ENCODE measurements around the gene CALCOCO1. TPM values are rescaled to one million over a fixed set of nuclear protein-coding genes. Genes with fewer than 3 reads are reported as not detected.
A peak's percentile ranks its signal among the peaks of the same experiment; 100 is the strongest.

The CALCOCO1 gene
- total and polyA plus RNA-seq, 9 of the 15 experiments (the other 6 are each of a cell fraction or from before 2014, with no cell fraction given), result 1.9 to 31.8 (median 11.0) TPM

DNA sequence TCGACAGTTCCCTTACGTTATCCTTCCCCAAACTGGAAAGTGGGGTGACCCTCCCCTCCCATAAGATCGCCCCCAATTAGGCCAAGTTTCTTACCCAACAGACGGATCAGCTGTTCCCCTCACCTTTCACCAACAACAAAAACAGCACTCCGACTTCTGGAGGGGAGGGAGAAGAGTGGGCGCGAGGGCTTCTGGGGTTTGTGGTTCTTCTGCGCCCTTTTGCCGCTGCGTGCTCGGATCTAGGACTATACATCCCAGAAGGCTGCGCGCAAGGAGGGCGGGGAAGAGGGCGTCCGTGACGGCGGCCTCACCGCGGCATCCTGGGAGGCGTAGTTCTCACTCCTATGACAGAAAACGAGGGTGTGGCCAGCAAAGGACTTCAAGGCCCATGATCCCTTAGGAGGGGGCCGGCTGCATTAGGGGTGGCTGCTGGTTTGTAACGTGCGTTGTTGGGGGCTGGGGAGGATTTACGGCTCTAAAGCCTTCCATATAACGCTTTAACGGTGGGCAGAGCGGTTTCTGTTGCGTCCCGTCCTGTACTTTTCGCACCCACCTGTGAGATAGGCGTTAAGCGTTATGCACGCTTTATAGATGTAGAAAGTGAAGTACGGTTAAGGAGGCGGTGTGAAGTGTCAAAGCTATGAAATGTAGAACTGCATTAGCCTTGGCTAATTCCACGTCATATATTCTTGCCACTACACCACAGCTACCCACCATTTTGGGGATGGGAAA lies at the start of gene CALCOCO1 (continued):
- TF ChIP-seq, protein P1, sequence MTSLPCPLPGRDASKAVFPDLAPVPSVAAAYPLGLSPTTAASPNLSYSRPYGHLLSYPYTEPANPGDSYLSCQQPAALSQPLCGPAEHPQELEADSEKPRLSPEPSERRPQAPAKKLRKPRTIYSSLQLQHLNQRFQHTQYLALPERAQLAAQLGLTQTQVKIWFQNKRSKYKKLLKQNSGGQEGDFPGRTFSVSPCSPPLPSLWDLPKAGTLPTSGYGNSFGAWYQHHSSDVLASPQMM (CRISPR knock-in tag; IDR thresholded peaks at IDR 0.05), result no peak
- TF ChIP-seq ZNF140 (CRISPR knock-in tag; IDR thresholded peaks at IDR 0.05), result no peak
- 0 out of 2 replicates have a peak, but pooled peaks have one; percentile 39 for TF ChIP-seq ZNF57 (CRISPR knock-in tag; IDR thresholded peaks at IDR 0.05)
- TF ChIP-seq, protein P2, sequence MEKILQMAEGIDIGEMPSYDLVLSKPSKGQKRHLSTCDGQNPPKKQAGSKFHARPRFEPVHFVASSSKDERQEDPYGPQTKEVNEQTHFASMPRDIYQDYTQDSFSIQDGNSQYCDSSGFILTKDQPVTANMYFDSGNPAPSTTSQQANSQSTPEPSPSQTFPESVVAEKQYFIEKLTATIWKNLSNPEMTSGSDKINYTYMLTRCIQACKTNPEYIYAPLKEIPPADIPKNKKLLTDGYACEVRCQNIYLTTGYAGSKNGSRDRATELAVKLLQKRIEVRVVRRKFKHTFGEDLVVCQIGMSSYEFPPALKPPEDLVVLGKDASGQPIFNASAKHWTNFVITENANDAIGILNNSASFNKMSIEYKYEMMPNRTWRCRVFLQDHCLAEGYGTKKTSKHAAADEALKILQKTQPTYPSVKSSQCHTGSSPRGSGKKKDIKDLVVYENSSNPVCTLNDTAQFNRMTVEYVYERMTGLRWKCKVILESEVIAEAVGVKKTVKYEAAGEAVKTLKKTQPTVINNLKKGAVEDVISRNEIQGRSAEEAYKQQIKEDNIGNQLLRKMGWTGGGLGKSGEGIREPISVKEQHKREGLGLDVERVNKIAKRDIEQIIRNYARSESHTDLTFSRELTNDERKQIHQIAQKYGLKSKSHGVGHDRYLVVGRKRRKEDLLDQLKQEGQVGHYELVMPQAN (IDR thresholded peaks at IDR 0.05; ENCODE audit: borderline replicate concordance), result no peak; the same call in 1 of the 2 replicates
- TF ChIP-seq OTX1 (CRISPR knock-in tag; IDR thresholded peaks at IDR 0.05), result 0 out of 2 replicates have a peak, but pooled peaks have one; percentile 3
- TF ChIP-seq ZNF134 (CRISPR knock-in tag; conservative IDR thresholded peaks at IDR 0.05), result peak; percentile 67
- TF ChIP-seq CC2D1A (IDR thresholded peaks at IDR 0.05), result no peak
- TF ChIP-seq PTRF (tag; IDR thresholded peaks at IDR 0.05), result no peak
- TF ChIP-seq SRSF1 (IDR thresholded peaks at IDR 0.05; ENCODE audit: low read depth, low read length), result no peak
- TF ChIP-seq POLR3G (IDR thresholded peaks at IDR 0.05; ENCODE audit: extremely low read depth, insufficient read length, insufficient replicate concordance), result no peak
- TF ChIP-seq FOXA3 (CRISPR knock-in tag; conservative IDR thresholded peaks at IDR 0.05 in 1 of 2, IDR thresholded peaks at IDR 0.05 in 1 of 2), result 0 out of 4 replicates have a peak, but pooled peaks of 1 of the 2 experiments have one; percentile 30
- no peak for TF ChIP-seq MCM7 (IDR thresholded peaks at IDR 0.05)
- peak; percentile 100 for TF ChIP-seq KLF1 (tag; IDR thresholded peaks at IDR 0.05)
- TF ChIP-seq NR2F6 (CRISPR knock-in tag; IDR thresholded peaks at IDR 0.05), result no peak
- TF ChIP-seq ZNF217 (CRISPR knock-in tag; IDR thresholded peaks at IDR 0.05), result no peak
- no peak for TF ChIP-seq BRD9 (IDR thresholded peaks at IDR 0.05; ENCODE audit: low read depth, partially characterized antibody)
- TF ChIP-seq ZNF707 (CRISPR knock-in tag; conservative IDR thresholded peaks at IDR 0.05), result no peak
- no peak for TF ChIP-seq CEBPZ (IDR thresholded peaks at IDR 0.05; ENCODE audit: borderline replicate concordance, low read depth, low read length)
- TF ChIP-seq GATAD2A (IDR thresholded peaks at IDR 0.05), result no peak
- TF ChIP-seq, protein P3, sequence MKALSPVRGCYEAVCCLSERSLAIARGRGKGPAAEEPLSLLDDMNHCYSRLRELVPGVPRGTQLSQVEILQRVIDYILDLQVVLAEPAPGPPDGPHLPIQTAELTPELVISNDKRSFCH (CRISPR knock-in tag; IDR thresholded peaks at IDR 0.05), result no peak
- TF ChIP-seq, protein P3 (tag; IDR thresholded peaks at IDR 0.05), result peak; percentile 88
- TF ChIP-seq SRF (CRISPR knock-in tag; IDR thresholded peaks at IDR 0.05), result no peak; a peak in 1 of 4 replicates
- no peak for TF ChIP-seq KDM4B (IDR thresholded peaks at IDR 0.05; ENCODE audit: borderline replicate concordance in 2 of 2, low read depth in 1 of 2)
